ENCODE results near the gene ADAMTS8.

ADAMTS8 gene

GRCh38 chr11:130457623-130458409 is 29.4 kb upstream of the ADAMTS8 start:
- Histone ChIP-seq H3K9ac (ENCODE audit: low read length) (no peak overlapping the region), H3K9me3 (ENCODE audit: control insufficient read depth, insufficient read depth, low read depth, low read length) (no peaks in the 10 kb centered on the region), H3K36me3 (ENCODE audit: control insufficient read depth, insufficient read depth, low read length) (0 out of 2 replicates have a peak, but pooled peaks cover 6% of the 10 kb centered on the region), H3K4me3 (ENCODE audit: low read depth, low read length) (no peak overlapping the region), H3K4me1 (ENCODE audit: control insufficient read depth, insufficient read depth, low read length) (peaks cover 3% of the 10 kb centered on the region; the same call in 1 of the 2 replicates), H3K27me3 (ENCODE audit: control insufficient read depth, insufficient read depth, low read length) (peaks cover 31% of the 10 kb centered on the region), H3K27ac (ENCODE audit: low read depth, low read length) (no peak overlapping the region)

DNA sequence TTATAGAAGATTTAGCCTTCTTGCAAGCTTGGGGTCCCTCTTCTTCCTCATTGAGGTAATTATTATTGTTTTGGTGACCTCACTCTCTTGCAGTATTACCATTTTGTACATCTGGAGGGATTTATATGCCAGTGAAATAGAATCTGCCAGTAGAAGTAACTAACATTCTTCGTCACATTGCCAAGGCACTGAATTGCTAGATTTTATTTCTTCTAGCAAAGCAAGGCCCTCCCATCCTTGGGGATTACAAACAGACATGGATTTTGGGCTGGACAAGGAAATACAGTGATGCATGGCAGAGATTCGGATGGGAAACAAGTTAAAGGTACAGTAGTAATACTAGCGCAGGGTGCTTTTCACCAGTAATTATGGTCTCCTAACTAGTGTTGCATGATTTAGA is 27.9 kb upstream of the ADAMTS8 start:
- Histone ChIP-seq H3K4me3 (ENCODE audit: low read depth, low read length) (no peak overlapping the region), H3K27me3 (ENCODE audit: control insufficient read depth, insufficient read depth, low read length) (peaks cover 46% of the 10 kb centered on the region), H3K4me1 (ENCODE audit: control insufficient read depth, insufficient read depth, low read length) (peaks cover 10% of the 10 kb centered on the region; the same call in 1 of the 2 replicates), H3K9me3 (ENCODE audit: control insufficient read depth, insufficient read depth, low read depth, low read length) (no peaks in the 10 kb centered on the region), H3K36me3 (ENCODE audit: control insufficient read depth, insufficient read depth, low read length) (no peaks in the 10 kb centered on the region), H3K27ac (ENCODE audit: low read depth, low read length) (no peak overlapping the region), H3K9ac (ENCODE audit: low read length) (no peak overlapping the region)

DNA sequence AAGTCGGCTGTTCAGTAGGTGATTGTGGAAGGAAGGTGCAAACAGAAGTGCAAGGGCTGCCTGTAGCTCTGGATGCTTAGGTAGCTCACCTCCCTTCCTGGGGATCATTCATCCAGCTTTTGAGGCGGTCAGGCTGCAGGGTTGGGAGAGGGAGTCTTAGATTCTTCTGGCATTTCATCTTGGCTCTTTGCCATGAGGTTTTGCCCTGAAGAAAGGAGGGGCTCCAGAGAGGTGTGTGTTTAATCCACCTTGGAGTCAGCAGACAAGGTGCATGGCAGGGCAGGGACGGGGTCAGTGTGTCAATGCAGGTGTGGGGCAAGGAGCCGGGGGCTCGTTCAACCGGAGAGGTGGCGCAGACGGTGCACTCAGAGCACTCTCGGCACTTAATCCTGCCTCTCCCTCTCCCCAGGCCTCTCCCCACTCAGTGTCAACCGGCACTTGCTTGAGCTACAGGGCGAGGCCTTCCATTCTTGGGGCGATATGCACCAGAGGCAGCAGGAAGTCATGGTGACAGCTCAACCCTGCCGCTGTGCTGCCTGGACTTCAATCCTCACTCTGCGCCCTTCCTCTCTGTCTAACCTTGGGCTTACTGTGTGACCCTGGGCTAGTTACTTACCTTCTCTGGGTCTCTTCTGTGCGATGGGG is 27.2 kb upstream of the ADAMTS8 start:
- Histone ChIP-seq H3K9me3 (ENCODE audit: control insufficient read depth, insufficient read depth, low read depth, low read length) (no peaks in the 10 kb centered on the region), H3K4me1 (ENCODE audit: control insufficient read depth, insufficient read depth, low read length) (peaks cover 10% of the 10 kb centered on the region; the same call in 1 of the 2 replicates), H3K27me3 (ENCODE audit: control insufficient read depth, insufficient read depth, low read length) (peaks cover 53% of the 10 kb centered on the region), H3K36me3 (ENCODE audit: control insufficient read depth, insufficient read depth, low read length) (no peaks in the 10 kb centered on the region), H3K4me3 (ENCODE audit: low read depth, low read length) (no peak overlapping the region), H3K9ac (ENCODE audit: low read length) (no peak overlapping the region), H3K27ac (ENCODE audit: low read depth, low read length) (no peak overlapping the region)

DNA sequence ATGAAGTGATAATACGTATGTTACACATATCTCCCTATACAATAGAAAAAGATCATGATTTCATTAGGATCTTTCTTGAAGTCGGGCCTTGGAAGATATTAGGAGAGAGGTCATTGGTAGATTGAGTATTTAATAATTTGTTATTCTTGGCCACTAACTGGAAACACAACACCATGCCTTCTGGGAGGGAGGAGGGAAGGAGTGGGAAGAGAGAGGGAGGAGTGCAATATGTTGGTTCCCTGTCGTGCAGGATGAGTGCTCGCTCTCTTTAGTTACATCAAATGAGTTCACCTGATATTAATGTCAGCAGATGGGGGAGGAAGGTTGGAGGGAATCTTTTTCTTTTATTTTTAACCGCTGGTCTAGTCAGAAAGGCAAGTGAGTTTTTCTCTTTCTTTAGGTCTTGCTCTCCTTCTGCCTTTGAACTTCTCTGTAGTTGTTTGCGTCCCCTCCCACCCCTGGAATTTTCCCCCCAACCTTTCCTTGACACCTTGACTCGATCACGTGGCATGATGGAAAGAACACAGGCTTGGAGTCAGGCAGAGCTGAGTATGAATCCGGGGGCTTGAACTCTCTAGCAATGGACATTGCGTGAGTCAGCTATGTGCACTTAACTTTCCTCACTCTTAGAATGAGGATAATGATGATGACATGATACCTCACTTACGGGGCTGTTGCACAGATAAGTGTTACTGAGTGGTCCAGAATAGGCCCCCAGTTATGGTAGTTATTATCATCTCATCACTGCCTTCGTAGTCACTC is 26.3 kb upstream of the ADAMTS8 start:
- H3K27me3 ChIP-seq (ENCODE audit: control insufficient read depth, insufficient read depth, low read length), result peaks cover 62% of the 10 kb centered on the region
- no peaks in the 10 kb centered on the region for H3K9me3 ChIP-seq (ENCODE audit: control insufficient read depth, insufficient read depth, low read depth, low read length)
- H3K4me3 ChIP-seq (ENCODE audit: low read depth, low read length), result no peak overlapping the region
- H3K9ac ChIP-seq (ENCODE audit: low read length), result no peak overlapping the region
- peaks cover 12% of the 10 kb centered on the region; the same call in 1 of the 2 replicates for H3K4me1 ChIP-seq (ENCODE audit: control insufficient read depth, insufficient read depth, low read length)
- H3K36me3 ChIP-seq (ENCODE audit: control insufficient read depth, insufficient read depth, low read length), result no peaks in the 10 kb centered on the region
- H3K27ac ChIP-seq (ENCODE audit: low read depth, low read length), result no peak overlapping the region

DNA sequence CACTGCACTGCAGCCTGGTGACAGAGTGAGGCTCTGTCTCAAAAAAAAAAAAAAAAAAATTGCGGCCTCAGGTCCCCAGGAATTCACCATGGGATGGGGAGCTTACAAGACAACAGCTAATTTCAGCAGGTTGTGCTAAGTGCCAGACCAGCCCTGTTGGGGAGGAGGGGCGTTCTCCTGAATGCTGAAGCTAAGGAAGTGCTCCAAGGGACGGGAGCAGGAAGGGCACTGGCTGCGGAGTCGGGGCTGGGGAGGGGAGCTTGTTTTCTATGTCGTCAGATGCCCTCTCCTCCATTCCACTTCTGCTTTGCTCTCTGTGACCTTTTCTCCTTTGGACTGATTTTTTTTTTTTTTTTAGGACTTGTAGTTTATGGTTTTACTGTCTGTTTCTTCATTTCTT is 24.5 kb upstream of the ADAMTS8 start:
- Histone ChIP-seq H3K4me3 (ENCODE audit: low read depth, low read length) (no peak overlapping the region), H3K27ac (ENCODE audit: low read depth, low read length) (no peak overlapping the region), H3K9ac (ENCODE audit: low read length) (no peak overlapping the region), H3K4me1 (ENCODE audit: control insufficient read depth, insufficient read depth, low read length) (peaks cover 15% of the 10 kb centered on the region; the same call in 1 of the 2 replicates), H3K9me3 (ENCODE audit: control insufficient read depth, insufficient read depth, low read depth, low read length) (no peaks in the 10 kb centered on the region), H3K27me3 (ENCODE audit: control insufficient read depth, insufficient read depth, low read length) (peaks cover 75% of the 10 kb centered on the region), H3K36me3 (ENCODE audit: control insufficient read depth, insufficient read depth, low read length) (no peaks in the 10 kb centered on the region)

DNA sequence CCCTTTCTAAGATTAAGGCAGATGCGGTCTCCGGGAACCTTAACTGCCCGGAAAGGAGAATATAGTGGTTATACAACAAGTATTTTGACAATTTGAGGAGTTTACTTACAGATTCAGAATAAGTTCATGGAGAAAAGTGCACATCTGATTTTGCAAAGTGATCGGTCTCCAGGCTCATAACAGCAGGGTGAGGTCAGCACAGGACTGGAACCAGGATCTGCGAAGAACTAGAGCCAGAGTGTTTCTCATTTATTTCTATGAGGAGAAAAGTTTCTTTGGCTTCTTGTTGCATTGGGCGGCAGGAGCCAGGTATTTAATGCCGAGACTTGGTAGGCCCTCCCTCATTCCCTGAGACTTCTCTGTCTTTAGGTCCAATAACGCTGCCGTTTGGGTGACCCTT is 23.8 kb upstream of the ADAMTS8 start:
- H3K27me3 ChIP-seq (ENCODE audit: control insufficient read depth, insufficient read depth, low read length), result peaks cover 79% of the 10 kb centered on the region

GRCh38 chr11:130451231-130452019 is 23.0 kb upstream of the ADAMTS8 start:
- Histone ChIP-seq H3K36me3 (ENCODE audit: control insufficient read depth, insufficient read depth, low read length) (no peaks in the 10 kb centered on the region), H3K27ac (ENCODE audit: low read depth, low read length) (no peak overlapping the region), H3K9me3 (ENCODE audit: control insufficient read depth, insufficient read depth, low read depth, low read length) (no peaks in the 10 kb centered on the region), H3K4me3 (ENCODE audit: low read depth, low read length) (no peak overlapping the region), H3K27me3 (ENCODE audit: control insufficient read depth, insufficient read depth, low read length) (peaks cover 87% of the 10 kb centered on the region), H3K4me1 (ENCODE audit: control insufficient read depth, insufficient read depth, low read length) (peaks cover 15% of the 10 kb centered on the region; the same call in 1 of the 2 replicates), H3K9ac (ENCODE audit: low read length) (no peak overlapping the region)

More for the DNA sequence above, 23.8 kb upstream of the ADAMTS8 start:
- Histone ChIP-seq H3K4me1 (ENCODE audit: control insufficient read depth, insufficient read depth, low read length) (peaks cover 15% of the 10 kb centered on the region; the same call in 1 of the 2 replicates), H3K9me3 (ENCODE audit: control insufficient read depth, insufficient read depth, low read depth, low read length) (no peaks in the 10 kb centered on the region), H3K9ac (ENCODE audit: low read length) (no peak overlapping the region), H3K4me3 (ENCODE audit: low read depth, low read length) (no peak overlapping the region), H3K36me3 (ENCODE audit: control insufficient read depth, insufficient read depth, low read length) (no peaks in the 10 kb centered on the region), H3K27ac (ENCODE audit: low read depth, low read length) (no peak overlapping the region)

- Histone ChIP-seq H3K4me3 (ENCODE audit: low read depth, low read length) (peak overlapping the region; percentile 66), H3K27me3 (ENCODE audit: control insufficient read depth, insufficient read depth, low read length) (peaks cover 87% of the 10 kb centered on the region)
Observed at GRCh38 chr11:130449996-130450769, 21.8 kb upstream of the ADAMTS8 start.

DNA sequence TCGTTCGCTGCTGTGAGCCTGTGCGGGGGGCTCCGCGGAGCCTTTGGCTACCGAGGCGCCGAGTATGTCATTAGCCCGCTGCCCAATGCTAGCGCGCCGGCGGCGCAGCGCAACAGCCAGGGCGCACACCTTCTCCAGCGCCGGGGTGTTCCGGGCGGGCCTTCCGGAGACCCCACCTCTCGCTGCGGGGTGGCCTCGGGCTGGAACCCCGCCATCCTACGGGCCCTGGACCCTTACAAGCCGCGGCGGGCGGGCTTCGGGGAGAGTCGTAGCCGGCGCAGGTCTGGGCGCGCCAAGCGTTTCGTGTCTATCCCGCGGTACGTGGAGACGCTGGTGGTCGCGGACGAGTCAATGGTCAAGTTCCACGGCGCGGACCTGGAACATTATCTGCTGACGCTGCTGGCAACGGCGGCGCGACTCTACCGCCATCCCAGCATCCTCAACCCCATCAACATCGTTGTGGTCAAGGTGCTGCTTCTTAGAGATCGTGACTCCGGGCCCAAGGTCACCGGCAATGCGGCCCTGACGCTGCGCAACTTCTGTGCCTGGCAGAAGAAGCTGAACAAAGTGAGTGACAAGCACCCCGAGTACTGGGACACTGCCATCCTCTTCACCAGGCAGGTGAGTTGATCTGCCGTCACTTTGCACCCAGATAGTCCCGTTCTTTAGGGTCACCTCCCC is 21.0 kb upstream of the ADAMTS8 start:
- H3K4me3 ChIP-seq (ENCODE audit: low read depth, low read length), result peak overlapping the region; percentile 66
- peaks cover 12% of the 10 kb centered on the region; the same call in 1 of the 2 replicates for H3K4me1 ChIP-seq (ENCODE audit: control insufficient read depth, insufficient read depth, low read length)
- H3K27ac ChIP-seq (ENCODE audit: low read depth, low read length), result no peak overlapping the region
- H3K9me3 ChIP-seq (ENCODE audit: control insufficient read depth, insufficient read depth, low read depth, low read length), result no peaks in the 10 kb centered on the region
- no peaks in the 10 kb centered on the region for H3K36me3 ChIP-seq (ENCODE audit: control insufficient read depth, insufficient read depth, low read length)
- H3K9ac ChIP-seq (ENCODE audit: low read length), result peak overlapping the region; percentile 61
- H3K27me3 ChIP-seq (ENCODE audit: control insufficient read depth, insufficient read depth, low read length), result peaks cover 83% of the 10 kb centered on the region

More at GRCh38 chr11:130449996-130450769, 21.8 kb upstream of the ADAMTS8 start:
- Histone ChIP-seq H3K27ac (ENCODE audit: low read depth, low read length) (no peak overlapping the region), H3K9me3 (ENCODE audit: control insufficient read depth, insufficient read depth, low read depth, low read length) (no peaks in the 10 kb centered on the region), H3K36me3 (ENCODE audit: control insufficient read depth, insufficient read depth, low read length) (no peaks in the 10 kb centered on the region), H3K9ac (ENCODE audit: low read length) (peak overlapping the region; percentile 61), H3K4me1 (ENCODE audit: control insufficient read depth, insufficient read depth, low read length) (peaks cover 12% of the 10 kb centered on the region; the same call in 1 of the 2 replicates)

Data from HUES6 (cell line).